ENCODE data around the gene TCF7L1.

TCF7L1 gene

GRCh38 chr2:85254540-85255300, 121.5 kb downstream of the TCF7L1 start:
- DNase-seq (ENCODE audit: low read depth in 2 of 2) = no peak

GRCh38 chr2:85255456-85255812, 122.2 kb downstream of the TCF7L1 start:
- DNase-seq (ENCODE audit: low read depth in 2 of 2) = no peak

- DNase-seq (ENCODE audit: low read depth in 2 of 2) = no peak
These were observed 122.8 kb downstream of the TCF7L1 start for GRCh38 chr2:85255813-85256594.

- DNase-seq (ENCODE audit: low read depth in 2 of 2) = no peak
These were observed 124.3 kb downstream of the TCF7L1 start for GRCh38 chr2:85257359-85257969.

- no peak for DNase-seq (ENCODE audit: low read depth in 2 of 2)
These were observed 124.9 kb downstream of the TCF7L1 start for GRCh38 chr2:85257970-85258605.

GRCh38 chr2:85259101-85259590, 126.0 kb downstream of the TCF7L1 start:
- no peak for DNase-seq (ENCODE audit: low read depth in 2 of 2)

GRCh38 chr2:85259879-85260278, 126.7 kb downstream of the TCF7L1 start:
- no peak for DNase-seq (ENCODE audit: low read depth in 2 of 2)

GRCh38 chr2:85263591-85263990, 130.4 kb downstream of the TCF7L1 start:
- DNase-seq (ENCODE audit: low read depth in 2 of 2) = no peak

- DNase-seq (ENCODE audit: low read depth in 2 of 2) = no peak
These were observed 131.3 kb downstream of the TCF7L1 start for GRCh38 chr2:85264471-85264870.

- DNase-seq (ENCODE audit: low read depth in 2 of 2) = no peak
These were observed 132.1 kb downstream of the TCF7L1 start for GRCh38 chr2:85265304-85265703.

GRCh38 chr2:85266146-85267041, 133.2 kb downstream of the TCF7L1 start:
- DNase-seq (ENCODE audit: low read depth in 2 of 2) = peak; percentile 56 to 63

GRCh38 chr2:85269959-85270358, 136.8 kb downstream of the TCF7L1 start:
- no peak for DNase-seq (ENCODE audit: low read depth in 2 of 2)

GRCh38 chr2:85272357-85272756, 139.2 kb downstream of the TCF7L1 start:
- DNase-seq (ENCODE audit: low read depth in 2 of 2) = no peak

- no peak for DNase-seq (ENCODE audit: low read depth in 2 of 2)
These were observed 140.8 kb downstream of the TCF7L1 start for GRCh38 chr2:85273738-85274731.

- no peak for DNase-seq (ENCODE audit: low read depth in 2 of 2)
These were observed 142.9 kb downstream of the TCF7L1 start for GRCh38 chr2:85275984-85276540.

GRCh38 chr2:85276571-85277118, 143.5 kb downstream of the TCF7L1 start:
- DNase-seq (ENCODE audit: low read depth in 2 of 2) = no peak

- no peak for DNase-seq (ENCODE audit: low read depth in 2 of 2)
These were observed 144.4 kb downstream of the TCF7L1 start for GRCh38 chr2:85277416-85278158.

- no peak for DNase-seq (ENCODE audit: low read depth in 2 of 2)
These were observed 145.2 kb downstream of the TCF7L1 start for GRCh38 chr2:85278361-85278760.

Data from stimulated activated CD4-positive, alpha-beta T cell treated with anti-CD3 and anti-CD28 coated beads, Interleukin-15, amount 100 ng/mL, for 48 hours (primary cell).